HepG2 (cell line): ENCODE measurements around the gene CCBE1. TPM values are rescaled to one million over a fixed set of nuclear protein-coding genes. Genes with fewer than 3 reads are reported as not detected.

ENCODE experiments used
- ATF7 ChIP-seq, 2 experiments: fragments of 450-650 bp in 1 of 2; sonication (generic) in 1 of 2; formaldehyde crosslinking in 1 of 2; IDR thresholded peaks; 2 replicates each; pipeline versions ENCODE4 v1.4.0 to v1.6.1; 2016 to 2020; ENCODE audit warnings: antibody characterized with exemption in 1 of 2, mild to moderate bottlenecking in 1 of 2, missing genetic modification reagents in 1 of 2
- BORCS8-MEF2B ChIP-seq: sonication (generic); formaldehyde crosslinking; IDR thresholded peaks from 2 replicates; pipeline ENCODE4 v1.8.0; 2022; ENCODE audit warnings: mild to moderate bottlenecking, missing genetic modification reagents
- DNMT1 ChIP-seq: sonication (generic); formaldehyde crosslinking; IDR thresholded peaks from 2 replicates; pipeline ENCODE4 v1.5.1; 2020; ENCODE audit warnings: mild to moderate bottlenecking, missing genetic modification reagents
- HINFP ChIP-seq: sonication (generic); formaldehyde crosslinking; IDR thresholded peaks from 2 replicates; pipeline ENCODE4 v1.4.0; 2020; ENCODE audit warnings: low read depth, mild to moderate bottlenecking, missing genetic modification reagents
- KAT8 ChIP-seq: IDR thresholded peaks from 2 replicates; pipeline ENCODE4 v1.6.1; 2016; ENCODE audit warnings: missing genetic modification reagents, missing compliant biosample characterization
- KDM1A ChIP-seq: IDR thresholded peaks from 2 replicates; pipeline ENCODE4 v1.6.1; 2016; ENCODE audit warnings: missing compliant biosample characterization
- NR2F2 ChIP-seq: IDR thresholded peaks from 2 replicates; pipeline ENCODE4 v1.6.1; 2012; ENCODE audit warnings: low read depth, inconsistent platforms, borderline replicate concordance
- PAX8 ChIP-seq: sonication (generic); formaldehyde crosslinking; IDR thresholded peaks from 2 replicates; pipeline ENCODE4 v1.8.0; 2022; ENCODE audit warnings: mild to moderate bottlenecking, missing genetic modification reagents, borderline replicate concordance
- RORA ChIP-seq: sonication (generic); formaldehyde crosslinking; IDR thresholded peaks from 2 replicates; pipeline ENCODE4 v1.5.0; 2020; ENCODE audit warnings: mild to moderate bottlenecking, missing genetic modification reagents, moderate library complexity
- SMAD3 ChIP-seq: sonication (generic); formaldehyde crosslinking; IDR thresholded peaks from 2 replicates; pipeline ENCODE4 v1.4.0; 2020; ENCODE audit warnings: missing genetic modification reagents
- THAP8 ChIP-seq: sonication (generic); formaldehyde crosslinking; IDR thresholded peaks from 2 replicates; pipeline ENCODE4 v1.5.1; 2020; ENCODE audit warnings: missing genetic modification reagents, mild to moderate bottlenecking, borderline replicate concordance
- ZBTB44 ChIP-seq: sonication (generic); formaldehyde crosslinking; IDR thresholded peaks from 2 replicates; pipeline ENCODE4 v1.4.0; 2020; ENCODE audit warnings: missing genetic modification reagents
- ZEB1 ChIP-seq: IDR thresholded peaks from 2 replicates; pipeline ENCODE4 v1.6.1; 2012; ENCODE audit warnings: mild to moderate bottlenecking, low read depth, inconsistent platforms; ENCODE audit not compliant: insufficient replicate concordance
- ZGPAT ChIP-seq: IDR thresholded peaks from 2 replicates; pipeline ENCODE4 v1.6.1; 2016; ENCODE audit warnings: mild to moderate bottlenecking
- ZNF124 ChIP-seq: sonication (generic); formaldehyde crosslinking; IDR thresholded peaks from 2 replicates; pipeline ENCODE4 v1.4.0; 2020; ENCODE audit warnings: missing genetic modification reagents
- ZNF619 ChIP-seq: sonication (generic); formaldehyde crosslinking; IDR thresholded peaks from 2 replicates; pipeline ENCODE4 v1.4.0; 2020; ENCODE audit warnings: mild to moderate bottlenecking, missing genetic modification reagents
- ZNF839 ChIP-seq: sonication (generic); formaldehyde crosslinking; IDR thresholded peaks from 2 replicates; pipeline ENCODE4 v1.4.0; 2020; ENCODE audit warnings: missing genetic modification reagents, mild to moderate bottlenecking, borderline replicate concordance
- polyA plus RNA-seq, 8 experiments: library from polyadenylated mRNA; depleted of rRNA in 3 of 8; stranded (reverse) in 7 of 8; unstranded in 1 of 8; fragments of >200 nt; fragmentation: Illumina TruSeq in 4 of 8; extraction: Trizol in 4 of 8; gene quantifications; 2 replicates each; pipeline versions ENCODE4 v1.2.1 to v1.2.3, GENCODE V29; 2011 to 2016; ENCODE audit warnings: low read depth in 4 of 8, missing spikeins in 1 of 8, mixed read lengths in 1 of 8; ENCODE audit not compliant: insufficient read depth in 1 of 8
- total RNA-seq, 5 experiments: library from RNA; depleted of rRNA; stranded (reverse); fragments of >200 nt; fragmentation: Illumina TruSeq; extraction: Trizol; gene quantifications; 2 replicates each; pipeline ENCODE4 v1.2.3, GENCODE V29; 2016; ENCODE audit warnings: low read depth in 1 of 5
- TF ChIP-seq, protein P1 (sequence below): sonication (generic); formaldehyde crosslinking; IDR thresholded peaks from 2 replicates; pipeline ENCODE4 v1.8.0; 2022; ENCODE audit warnings: mild to moderate bottlenecking, missing genetic modification reagents; ENCODE audit not compliant: insufficient replicate concordance
- TF ChIP-seq, protein P2 (sequence below): sonication (generic); formaldehyde crosslinking; conservative IDR thresholded peaks from 2 replicates; pipeline ENCODE4 v1.4.0; 2020; ENCODE audit warnings: missing genetic modification reagents

CCBE1 gene
- total and polyA plus RNA-seq, 2 of the 13 experiments (the other 11 are each of a cell fraction or from before 2014, with no cell fraction given) = not detected

- TF ChIP-seq, protein P1, sequence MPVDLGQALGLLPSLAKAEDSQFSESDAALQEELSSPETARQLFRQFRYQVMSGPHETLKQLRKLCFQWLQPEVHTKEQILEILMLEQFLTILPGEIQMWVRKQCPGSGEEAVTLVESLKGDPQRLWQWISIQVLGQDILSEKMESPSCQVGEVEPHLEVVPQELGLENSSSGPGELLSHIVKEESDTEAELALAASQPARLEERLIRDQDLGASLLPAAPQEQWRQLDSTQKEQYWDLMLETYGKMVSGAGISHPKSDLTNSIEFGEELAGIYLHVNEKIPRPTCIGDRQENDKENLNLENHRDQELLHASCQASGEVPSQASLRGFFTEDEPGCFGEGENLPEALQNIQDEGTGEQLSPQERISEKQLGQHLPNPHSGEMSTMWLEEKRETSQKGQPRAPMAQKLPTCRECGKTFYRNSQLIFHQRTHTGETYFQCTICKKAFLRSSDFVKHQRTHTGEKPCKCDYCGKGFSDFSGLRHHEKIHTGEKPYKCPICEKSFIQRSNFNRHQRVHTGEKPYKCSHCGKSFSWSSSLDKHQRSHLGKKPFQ = no peak
- TF ChIP-seq RORA (CRISPR knock-in tag) (no peak), KDM1A (CRISPR knock-in tag) (0 out of 2 replicates have a peak, but pooled peaks have one; percentile 66), SMAD3 (CRISPR knock-in tag) (peak; percentile 88), BORCS8-MEF2B (CRISPR knock-in tag) (no peak), ZNF839 (CRISPR knock-in tag) (no peak), HINFP (CRISPR knock-in tag) (no peak), ZNF124 (CRISPR knock-in tag) (0 out of 2 replicates have a peak, but pooled peaks have one; percentile 58), THAP8 (CRISPR knock-in tag) (no peak), DNMT1 (CRISPR knock-in tag) (no peak), NR2F2 (peak; percentile 92), PAX8 (no peak), ZEB1 (peak; percentile 62), ZGPAT (CRISPR knock-in tag) (peak; percentile 91), ZNF619 (CRISPR knock-in tag) (no peak), KAT8 (CRISPR knock-in tag) (peak; percentile 71; the same call in 1 of the 2 replicates), ZBTB44 (CRISPR knock-in tag) (no peak), ATF7 (IDR thresholded peaks at IDR 0.05) (peak; percentile 51), ATF7 (CRISPR knock-in tag; IDR thresholded peaks at IDR 0.05) (no peak)
- TF ChIP-seq, protein P2, sequence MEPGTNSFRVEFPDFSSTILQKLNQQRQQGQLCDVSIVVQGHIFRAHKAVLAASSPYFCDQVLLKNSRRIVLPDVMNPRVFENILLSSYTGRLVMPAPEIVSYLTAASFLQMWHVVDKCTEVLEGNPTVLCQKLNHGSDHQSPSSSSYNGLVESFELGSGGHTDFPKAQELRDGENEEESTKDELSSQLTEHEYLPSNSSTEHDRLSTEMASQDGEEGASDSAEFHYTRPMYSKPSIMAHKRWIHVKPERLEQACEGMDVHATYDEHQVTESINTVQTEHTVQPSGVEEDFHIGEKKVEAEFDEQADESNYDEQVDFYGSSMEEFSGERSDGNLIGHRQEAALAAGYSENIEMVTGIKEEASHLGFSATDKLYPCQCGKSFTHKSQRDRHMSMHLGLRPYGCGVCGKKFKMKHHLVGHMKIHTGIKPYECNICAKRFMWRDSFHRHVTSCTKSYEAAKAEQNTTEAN (CRISPR knock-in tag) = no peak
Measured at GRCh38 chr18:59453468-59453961, 243.7 kb downstream of the CCBE1 start (continued).
